Stimulated activated CD4-positive, alpha-beta T cell treated with anti-CD3 and anti-CD28 coated beads, Interleukin-15, amount 100 ng/mL, for 48 hours (primary cell): Measurements from ENCODE around the gene WFS1.

Experiments
- DNase-seq, 2 donors: peaks; one replicate each; pipeline ENCODE4 v3.0.0-alpha.2; 2020; ENCODE audit warnings: low read depth in 2 of 2

Gene WFS1

GRCh38 chr4:6259886-6260285 is 9.8 kb upstream of the WFS1 start:
- no peak for DNase-seq

GRCh38 chr4:6262176-6262575 is 7.5 kb upstream of the WFS1 start:
- DNase-seq: no peak

- DNase-seq: no peak
Measured at GRCh38 chr4:6262847-6263487, 6.7 kb upstream of the WFS1 start.

GRCh38 chr4:6263526-6264224 is 6.0 kb upstream of the WFS1 start:
- no peak for DNase-seq

- no peak for DNase-seq
Measured at GRCh38 chr4:6264225-6264540, 5.5 kb upstream of the WFS1 start.

GRCh38 chr4:6265546-6265945 is 4.1 kb upstream of the WFS1 start:
- no peak for DNase-seq

GRCh38 chr4:6267573-6267972 is 2.1 kb upstream of the WFS1 start:
- DNase-seq: no peak

- no peak for DNase-seq
Measured at GRCh38 chr4:6268650-6269615, 717 bp upstream of the WFS1 start.

- DNase-seq: no peak
Measured at GRCh38 chr4:6270636-6271121, 1.0 kb downstream of the WFS1 start.

- DNase-seq: no peak
Measured at GRCh38 chr4:6271206-6271605, 1.6 kb downstream of the WFS1 start.

- DNase-seq: no peak
Measured at GRCh38 chr4:6271701-6272465, 2.2 kb downstream of the WFS1 start.

GRCh38 chr4:6272863-6273660 is 3.4 kb downstream of the WFS1 start:
- DNase-seq: no peak

- DNase-seq: no peak
Measured at GRCh38 chr4:6273661-6273990, 4.0 kb downstream of the WFS1 start.

GRCh38 chr4:6275351-6275750 is 5.7 kb downstream of the WFS1 start:
- no peak for DNase-seq

- no peak for DNase-seq
Measured at GRCh38 chr4:6275898-6276806, 6.5 kb downstream of the WFS1 start.

- no peak for DNase-seq
Measured at GRCh38 chr4:6277139-6277802, 7.6 kb downstream of the WFS1 start.

GRCh38 chr4:6277935-6278800 is 8.5 kb downstream of the WFS1 start:
- no peak for DNase-seq

- no peak for DNase-seq
Measured at GRCh38 chr4:6278801-6279197, 9.1 kb downstream of the WFS1 start.
